RWPE2 (cell line): ENCODE data around the gene LRP1-AS.

Experiments
- ATAC-seq: fragments of 200-7000 bp; cut with Tn5 transposase; 3 replicates; pipeline ENCODE4 v1.9.1; 2021; ENCODE audit warnings: low read depth
- DNase-seq: peaks from one replicate; pipeline ENCODE4 v3.0.0-alpha.2; 2020; ENCODE audit warnings: low spot score
- H3K27ac ChIP-seq: fragments of 450-650 bp; 2 replicates; pipeline ENCODE4 v1.5.1; 2017; ENCODE audit warnings: mild to moderate bottlenecking; ENCODE audit not compliant: poor library complexity, severe bottlenecking
- H3K27me3 ChIP-seq: fragments of 250-450 bp; sonication (Bioruptor Pico); 2 replicates; pipeline ENCODE4 v1.5.1; 2021; ENCODE audit warnings: mild to moderate bottlenecking, moderate library complexity; ENCODE audit not compliant: insufficient read depth, poor library complexity, severe bottlenecking
- H3K36me3 ChIP-seq: fragments of 250-450 bp; sonication (Bioruptor Pico); 2 replicates; pipeline ENCODE4 v1.5.1; 2020; ENCODE audit warnings: low read depth, mild to moderate bottlenecking, moderate library complexity
- H3K4me1 ChIP-seq: fragments of 250-450 bp; sonication (Bioruptor Pico); 2 replicates; pipeline ENCODE4 v1.5.1; 2021; ENCODE audit warnings: mild to moderate bottlenecking, moderate library complexity; ENCODE audit not compliant: insufficient read depth, poor library complexity, severe bottlenecking
- H3K4me3 ChIP-seq: fragments of 250-450 bp; sonication (Bioruptor Pico); 2 replicates; pipeline ENCODE4 v1.5.1; 2021; ENCODE audit warnings: mild to moderate bottlenecking, moderate library complexity; ENCODE audit not compliant: severe bottlenecking
- H3K9me3 ChIP-seq: fragments of 250-450 bp; sonication (Bioruptor Pico); 2 replicates; pipeline ENCODE4 v1.5.1; 2021; ENCODE audit warnings: mild to moderate bottlenecking, moderate library complexity; ENCODE audit not compliant: severe bottlenecking
- TF ChIP-seq, protein P1 (sequence below): fragments of 450-650 bp; IDR thresholded peaks from one replicate; pipeline ENCODE4 v1.5.1; 2017; ENCODE audit warnings: mild to moderate bottlenecking, moderate library complexity; ENCODE audit not compliant: poor library complexity, severe bottlenecking

LRP1-AS gene

DNA sequence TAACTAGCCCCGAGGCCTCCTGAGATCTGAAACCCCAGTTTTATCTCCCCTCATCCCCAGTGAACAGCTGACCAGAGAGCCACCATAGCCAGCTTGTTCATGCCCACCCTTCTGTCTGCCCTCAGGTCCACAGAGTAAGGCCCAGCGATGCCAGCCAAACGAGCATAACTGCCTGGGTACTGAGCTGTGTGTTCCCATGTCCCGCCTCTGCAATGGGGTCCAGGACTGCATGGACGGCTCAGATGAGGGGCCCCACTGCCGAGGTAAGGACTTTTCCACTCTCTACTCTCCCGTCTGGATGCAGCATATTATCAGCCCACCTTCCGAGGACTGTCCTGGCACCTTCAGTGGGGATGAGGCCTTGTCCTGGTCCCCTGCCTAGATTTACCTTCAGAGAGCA is 6.2 kb downstream of the LRP1-AS start:
- peaks cover 30% of the 10 kb centered on the region for H3K36me3 ChIP-seq
- no peak for ATAC-seq
- no peak overlapping the region for H3K4me3 ChIP-seq
- H3K27me3 ChIP-seq, result no peaks in the 10 kb centered on the region
- TF ChIP-seq, protein P1, sequence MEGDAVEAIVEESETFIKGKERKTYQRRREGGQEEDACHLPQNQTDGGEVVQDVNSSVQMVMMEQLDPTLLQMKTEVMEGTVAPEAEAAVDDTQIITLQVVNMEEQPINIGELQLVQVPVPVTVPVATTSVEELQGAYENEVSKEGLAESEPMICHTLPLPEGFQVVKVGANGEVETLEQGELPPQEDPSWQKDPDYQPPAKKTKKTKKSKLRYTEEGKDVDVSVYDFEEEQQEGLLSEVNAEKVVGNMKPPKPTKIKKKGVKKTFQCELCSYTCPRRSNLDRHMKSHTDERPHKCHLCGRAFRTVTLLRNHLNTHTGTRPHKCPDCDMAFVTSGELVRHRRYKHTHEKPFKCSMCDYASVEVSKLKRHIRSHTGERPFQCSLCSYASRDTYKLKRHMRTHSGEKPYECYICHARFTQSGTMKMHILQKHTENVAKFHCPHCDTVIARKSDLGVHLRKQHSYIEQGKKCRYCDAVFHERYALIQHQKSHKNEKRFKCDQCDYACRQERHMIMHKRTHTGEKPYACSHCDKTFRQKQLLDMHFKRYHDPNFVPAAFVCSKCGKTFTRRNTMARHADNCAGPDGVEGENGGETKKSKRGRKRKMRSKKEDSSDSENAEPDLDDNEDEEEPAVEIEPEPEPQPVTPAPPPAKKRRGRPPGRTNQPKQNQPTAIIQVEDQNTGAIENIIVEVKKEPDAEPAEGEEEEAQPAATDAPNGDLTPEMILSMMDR, result no peak
- no peaks in the 10 kb centered on the region for H3K9me3 ChIP-seq
- DNase-seq, result no peak
- H3K27ac ChIP-seq, result no peak overlapping the region
- no peaks in the 10 kb centered on the region for H3K4me1 ChIP-seq

DNA sequence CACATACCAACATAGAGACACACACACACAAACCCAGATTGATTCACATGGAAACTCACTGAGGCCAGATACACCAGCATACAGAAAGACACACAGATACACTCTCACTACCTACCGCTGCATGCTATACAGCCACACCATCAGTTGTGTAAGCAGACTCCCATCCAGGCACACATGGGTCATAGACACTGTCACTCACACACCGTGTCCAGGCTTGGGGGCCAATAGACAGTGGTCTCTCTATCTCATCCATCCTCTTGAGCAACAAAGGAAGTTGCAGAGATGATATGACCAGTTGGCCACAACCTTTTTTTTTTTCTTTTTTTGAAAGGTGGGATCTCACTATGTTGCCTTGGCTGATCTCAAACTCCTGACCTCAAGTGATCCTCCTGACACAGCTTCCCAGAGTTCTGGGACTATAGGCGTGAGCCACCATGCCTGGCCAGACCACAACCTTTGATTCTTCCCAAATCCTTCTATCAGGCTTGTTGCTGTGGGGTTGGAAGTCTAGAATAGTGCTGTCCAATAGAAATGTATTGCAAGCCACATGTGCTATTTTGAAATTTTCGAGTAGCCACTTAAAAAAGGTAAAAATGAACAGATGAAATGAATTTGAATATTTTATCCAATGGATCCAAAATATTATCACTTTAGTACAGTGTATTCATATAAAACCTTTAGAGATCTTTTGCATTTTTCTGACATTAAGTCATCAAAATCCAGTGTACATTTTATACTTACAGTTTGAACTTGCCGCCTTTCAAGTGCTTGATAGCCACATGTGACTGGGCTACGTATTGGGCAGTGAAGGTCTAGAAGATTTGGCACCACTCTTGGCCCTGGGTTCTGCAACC is 7.4 kb downstream of the LRP1-AS start:
- H3K36me3 ChIP-seq, result peaks cover 28% of the 10 kb centered on the region
- H3K4me1 ChIP-seq, result no peaks in the 10 kb centered on the region
- H3K9me3 ChIP-seq, result no peaks in the 10 kb centered on the region
- TF ChIP-seq, protein P1, result no peak
- ATAC-seq (no peak), DNase-seq (no peak)
- H3K4me3 ChIP-seq, result no peak overlapping the region
- no peaks in the 10 kb centered on the region for H3K27me3 ChIP-seq
- no peak overlapping the region for H3K27ac ChIP-seq

DNA sequence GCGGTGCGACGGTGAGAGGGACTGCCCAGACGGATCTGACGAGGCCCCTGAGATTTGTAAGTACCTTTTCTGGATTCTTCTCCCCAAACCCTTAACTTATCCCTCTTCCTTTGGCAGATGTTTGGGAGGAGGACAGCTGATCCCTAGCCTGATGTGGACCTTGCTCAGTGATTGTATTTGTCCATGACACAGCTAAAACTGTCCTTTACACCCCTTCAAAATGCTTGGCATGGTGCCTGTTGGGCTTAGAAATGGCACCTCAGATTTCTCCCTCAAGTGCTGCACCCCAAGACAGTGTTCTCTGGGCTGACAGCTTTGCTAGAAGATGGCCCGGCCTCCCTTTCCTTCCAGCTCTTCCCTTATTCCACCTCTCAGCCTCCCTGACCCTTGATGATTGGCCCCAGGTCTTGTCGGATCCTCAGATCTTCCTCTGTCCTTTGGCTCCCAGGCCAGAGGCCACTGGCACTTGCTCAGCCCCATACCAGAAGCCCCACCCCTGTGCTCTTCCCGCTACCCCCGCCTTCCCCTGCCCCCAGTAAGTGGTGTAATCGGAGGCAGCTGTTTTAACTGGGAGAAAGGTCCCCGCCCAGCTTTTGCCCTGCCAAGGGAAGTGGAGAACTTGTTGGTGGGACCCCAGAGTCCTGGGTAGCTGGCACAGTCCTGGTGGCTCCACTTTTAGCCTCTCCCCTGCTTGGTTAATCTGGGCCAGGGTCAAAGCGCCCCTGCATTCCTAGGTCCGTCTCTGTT is 8.7 kb downstream of the LRP1-AS start:
- DNase-seq, result no peak
- Histone ChIP-seq H3K27ac (no peak overlapping the region), H3K4me3 (no peak overlapping the region), H3K27me3 (no peaks in the 10 kb centered on the region), H3K4me1 (no peaks in the 10 kb centered on the region), H3K36me3 (peaks cover 16% of the 10 kb centered on the region; the same call in 1 of the 2 replicates), H3K9me3 (no peaks in the 10 kb centered on the region)
- TF ChIP-seq, protein P1, result no peak
- ATAC-seq, result no peak

DNA sequence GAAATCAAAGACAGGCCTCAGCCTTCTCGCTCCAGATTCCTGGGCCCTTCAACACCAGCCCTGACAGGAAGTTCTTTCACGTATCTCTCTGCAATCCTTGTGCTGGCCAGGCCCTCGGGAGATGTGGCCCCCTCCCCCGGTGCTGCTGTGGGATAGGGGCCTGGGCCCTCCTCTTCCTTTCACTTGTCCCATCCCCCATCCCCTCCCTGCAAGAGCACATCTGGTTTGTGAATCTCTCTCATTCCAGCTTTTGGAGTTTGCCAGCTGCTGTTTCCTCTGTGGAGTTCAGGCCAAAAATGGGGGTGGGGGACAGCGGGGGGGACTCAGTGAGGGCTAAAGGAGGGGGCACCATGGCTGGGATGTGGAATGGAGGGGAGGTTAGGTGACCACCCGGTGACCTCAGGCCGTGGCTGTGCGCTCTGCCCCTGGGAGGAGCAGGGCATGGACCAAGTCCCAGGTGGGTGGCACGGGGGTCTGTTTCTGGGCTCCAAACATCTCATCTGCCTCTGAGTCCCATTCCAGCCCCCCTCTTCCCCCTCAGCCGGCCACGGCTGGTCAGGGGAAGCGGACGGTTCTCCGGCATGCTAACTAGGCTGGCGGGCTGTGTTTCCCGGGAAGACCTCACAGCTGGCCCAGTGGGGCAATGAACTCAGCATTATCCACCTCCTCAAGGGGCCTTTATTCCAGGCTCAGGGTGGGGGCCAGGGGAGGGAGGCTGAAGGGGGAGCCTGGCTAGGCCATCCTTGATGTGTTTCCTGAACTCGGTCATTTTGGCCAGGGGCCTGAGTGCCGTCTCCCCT is 11.7 kb downstream of the LRP1-AS start:
- Histone ChIP-seq H3K4me1 (no peaks in the 10 kb centered on the region), H3K36me3 (0 out of 2 replicates have a peak, but pooled peaks cover 10% of the 10 kb centered on the region), H3K27ac (no peak overlapping the region), H3K27me3 (no peaks in the 10 kb centered on the region), H3K9me3 (no peaks in the 10 kb centered on the region), H3K4me3 (no peak overlapping the region)
- TF ChIP-seq, protein P1, result no peak
- DNase-seq (no peak), ATAC-seq (no peak)
